ENCODE data around the gene ZNF775. TPM values are rescaled to one million over a fixed set of nuclear protein-coding genes. Genes with fewer than 3 reads are reported as not detected.

ZNF775 gene
- total RNA-seq, 2 donors from 2014 or later, result 4.2 to 11.5 TPM

- no peak overlapping the region for H3K27ac ChIP-seq
- H3K36me3 ChIP-seq, result no peaks in the 10 kb centered on the region
- no peak overlapping the region for H3K4me3 ChIP-seq
- no peak for TF ChIP-seq CTCF (IDR thresholded peaks at IDR 0.05)
- no peaks in the 10 kb centered on the region for H3K27me3 ChIP-seq (replicated peaks; ENCODE audit: insufficient read depth)
- DNase-seq (ENCODE audit: low spot score) (no peak), ATAC-seq (ENCODE audit: insufficient number of reproducible peaks, low FRiP score, low read depth) (no peak)
- no peaks in the 10 kb centered on the region for H3K9me3 ChIP-seq
- no peaks in the 10 kb centered on the region for H3K4me1 ChIP-seq (ENCODE audit: control insufficient read depth in 1 of 2, low read depth in 2 of 2)
These were observed 21.9 kb upstream of the ZNF775 start for GRCh38 chr7:150357270-150357669.

- H3K9me3 ChIP-seq, result no peaks in the 10 kb centered on the region
- DNase-seq (ENCODE audit: low spot score) (no peak), ATAC-seq (ENCODE audit: insufficient number of reproducible peaks, low FRiP score, low read depth) (no peak)
- no peak for TF ChIP-seq CTCF (IDR thresholded peaks at IDR 0.05)
- H3K27me3 ChIP-seq (replicated peaks; ENCODE audit: insufficient read depth), result no peaks in the 10 kb centered on the region
- H3K4me3 ChIP-seq, result no peak overlapping the region
- H3K36me3 ChIP-seq, result no peaks in the 10 kb centered on the region
- H3K4me1 ChIP-seq (ENCODE audit: control insufficient read depth in 1 of 2, low read depth in 2 of 2), result no peaks in the 10 kb centered on the region
- no peak overlapping the region for H3K27ac ChIP-seq
These were observed 21.2 kb upstream of the ZNF775 start for GRCh38 chr7:150357771-150358427.

- Histone ChIP-seq H3K4me1 (ENCODE audit: control insufficient read depth in 1 of 2, low read depth in 2 of 2) (no peaks in the 10 kb centered on the region), H3K4me3 (no peak overlapping the region), H3K9me3 (no peaks in the 10 kb centered on the region), H3K27me3 (replicated peaks; ENCODE audit: insufficient read depth) (no peaks in the 10 kb centered on the region), H3K27ac (no peak overlapping the region), H3K36me3 (no peaks in the 10 kb centered on the region)
- DNase-seq (ENCODE audit: low spot score) (no peak), ATAC-seq (ENCODE audit: insufficient number of reproducible peaks, low FRiP score, low read depth) (no peak)
- no peak for TF ChIP-seq CTCF (IDR thresholded peaks at IDR 0.05)
These were observed 20.7 kb upstream of the ZNF775 start for GRCh38 chr7:150358433-150358832.

GRCh38 chr7:150358988-150359621, 20.0 kb upstream of the ZNF775 start:
- Histone ChIP-seq H3K4me1 (ENCODE audit: control insufficient read depth in 1 of 2, low read depth in 2 of 2) (no peaks in the 10 kb centered on the region), H3K27me3 (replicated peaks; ENCODE audit: insufficient read depth) (no peaks in the 10 kb centered on the region), H3K9me3 (no peaks in the 10 kb centered on the region), H3K36me3 (no peaks in the 10 kb centered on the region), H3K4me3 (no peak overlapping the region), H3K27ac (no peak overlapping the region)
- ATAC-seq (ENCODE audit: insufficient number of reproducible peaks, low FRiP score, low read depth) (no peak), DNase-seq (ENCODE audit: low spot score) (no peak)
- TF ChIP-seq CTCF (IDR thresholded peaks at IDR 0.05), result no peak

GRCh38 chr7:150359622-150360362, 19.3 kb upstream of the ZNF775 start:
- Histone ChIP-seq H3K27me3 (replicated peaks; ENCODE audit: insufficient read depth) (no peaks in the 10 kb centered on the region), H3K27ac (no peak overlapping the region), H3K36me3 (no peaks in the 10 kb centered on the region), H3K9me3 (no peaks in the 10 kb centered on the region), H3K4me3 (no peak overlapping the region), H3K4me1 (ENCODE audit: control insufficient read depth in 1 of 2, low read depth in 2 of 2) (no peaks in the 10 kb centered on the region)
- no peak for TF ChIP-seq CTCF (IDR thresholded peaks at IDR 0.05)
- no peak for DNase-seq (ENCODE audit: low spot score)
- no peak for ATAC-seq (ENCODE audit: insufficient number of reproducible peaks, low FRiP score, low read depth)
